ENCODE measurements around the gene SLAMF9. TPM values are rescaled to one million over a fixed set of nuclear protein-coding genes. Genes with fewer than 3 reads are reported as not detected.

SLAMF9 gene
- total RNA-seq, 4 donors from 2014 or later = not detected

DNA sequence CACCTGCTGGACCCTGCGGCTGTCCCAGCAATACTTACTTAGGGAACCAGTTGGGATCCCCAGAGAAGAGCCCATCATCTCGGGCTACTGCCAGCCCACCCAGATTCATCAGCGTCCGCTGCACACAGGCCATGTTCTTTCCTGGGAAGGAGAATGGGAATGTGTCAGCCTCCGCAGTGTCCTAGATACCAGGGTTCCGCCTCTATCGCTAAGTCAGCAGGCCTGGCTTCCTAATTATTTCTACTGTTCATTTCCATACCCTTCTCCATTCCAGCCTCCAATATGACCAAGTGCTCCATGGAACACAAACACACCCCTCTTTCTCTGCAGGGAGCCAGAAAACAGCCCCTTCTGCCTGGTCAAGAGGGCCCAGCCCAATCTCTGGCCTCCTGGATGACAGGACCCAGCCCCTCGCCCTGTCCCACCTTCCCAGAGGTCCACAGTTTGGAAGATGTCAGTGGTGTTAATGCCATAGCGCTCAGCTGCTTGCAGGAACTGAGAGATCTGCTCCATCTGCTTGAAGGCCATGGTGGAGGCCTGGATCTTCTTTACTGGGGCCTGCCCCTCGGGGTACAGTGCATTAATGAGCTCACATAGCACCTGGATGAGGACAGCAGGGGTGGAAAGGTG is 34.7 kb downstream of the SLAMF9 start:
- Histone ChIP-seq H3K36me3 (peaks cover 35% of the 10 kb centered on the region), H3K27me3 (no peaks in the 10 kb centered on the region), H3K27ac (no peak overlapping the region), H3K4me3 (no peak overlapping the region), H3K4me1 (peaks cover 86% of the 10 kb centered on the region), H3K9me3 (no peaks in the 10 kb centered on the region)
- 93% methylated on average over 10 of the region's 10 CpGs for WGBS
- DNase-seq (ENCODE audit: low spot score in 2 of 2) = no peak
- no peak for TF ChIP-seq POLR2A (IDR thresholded peaks at IDR 0.05)
- TF ChIP-seq CTCF (IDR thresholded peaks at IDR 0.05) = no peak
- no peak for TF ChIP-seq POLR2AphosphoS5 (IDR thresholded peaks at IDR 0.05)
- no peak for TF ChIP-seq EP300 (IDR thresholded peaks at IDR 0.05)

DNA sequence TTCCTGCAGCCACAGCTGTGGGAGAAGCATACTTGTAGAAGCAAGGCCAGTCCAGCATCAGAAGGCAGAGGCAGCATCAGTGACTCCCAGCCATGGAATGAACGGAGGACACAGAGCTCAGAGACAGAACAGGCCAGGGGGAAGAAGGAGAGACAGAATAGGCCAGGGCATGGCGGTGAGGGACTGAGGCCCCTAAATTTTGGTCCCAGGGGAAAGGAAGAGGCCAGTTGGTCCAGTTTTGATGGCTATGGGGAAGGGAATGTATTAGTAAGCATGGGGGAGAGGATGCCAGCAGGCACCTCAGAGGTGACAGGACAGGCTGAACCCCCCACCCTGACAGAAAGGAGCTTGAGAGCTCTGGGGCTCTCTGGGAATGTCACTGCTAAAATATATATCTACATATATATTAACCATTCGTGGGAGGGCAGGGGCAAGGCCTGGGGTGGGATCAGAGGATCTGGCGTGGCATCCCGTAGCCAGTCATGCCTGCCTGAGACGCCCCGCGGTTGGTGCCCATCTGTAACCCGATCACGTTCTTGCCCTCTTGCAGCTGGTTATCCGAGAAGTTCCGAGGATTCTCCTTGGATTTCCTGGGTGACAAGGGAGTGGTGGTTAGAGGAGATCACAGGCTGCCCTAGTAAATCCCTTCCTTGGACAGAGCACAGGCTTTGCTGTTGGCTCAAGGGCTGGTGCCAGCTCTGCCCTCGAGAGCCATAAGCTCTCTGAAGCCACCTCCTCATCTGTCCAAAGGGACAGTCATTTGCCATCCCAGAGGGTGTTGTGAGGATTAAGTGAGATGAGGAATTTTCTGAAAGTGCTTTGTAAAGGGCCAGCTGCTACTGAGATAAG is 35.5 kb downstream of the SLAMF9 start:
- Histone ChIP-seq H3K36me3 (peaks cover 35% of the 10 kb centered on the region), H3K27ac (no peak overlapping the region), H3K9me3 (no peaks in the 10 kb centered on the region), H3K4me1 (peaks cover 94% of the 10 kb centered on the region), H3K27me3 (no peaks in the 10 kb centered on the region), H3K4me3 (no peak overlapping the region)
- TF ChIP-seq CTCF (IDR thresholded peaks at IDR 0.05) (no peak), EP300 (IDR thresholded peaks at IDR 0.05) (no peak), POLR2AphosphoS5 (IDR thresholded peaks at IDR 0.05) (no peak), POLR2A (IDR thresholded peaks at IDR 0.05) (no peak)
- no peak for DNase-seq (ENCODE audit: low spot score in 2 of 2)
- 81% methylated on average over 12 of the region's 13 CpGs for WGBS

- Histone ChIP-seq H3K4me3 (no peak overlapping the region), H3K9me3 (no peaks in the 10 kb centered on the region), H3K36me3 (peaks cover 35% of the 10 kb centered on the region), H3K27ac (no peak overlapping the region), H3K27me3 (no peaks in the 10 kb centered on the region), H3K4me1 (peaks cover 94% of the 10 kb centered on the region)
- no peak for DNase-seq (ENCODE audit: low spot score in 2 of 2)
- TF ChIP-seq POLR2AphosphoS5 (IDR thresholded peaks at IDR 0.05) (no peak), EP300 (IDR thresholded peaks at IDR 0.05) (no peak), CTCF (IDR thresholded peaks at IDR 0.05) (no peak), POLR2A (IDR thresholded peaks at IDR 0.05) (no peak)
- 46% methylated on average over 5 of the region's 5 CpGs for WGBS
These were observed 36.3 kb downstream of the SLAMF9 start for GRCh38 chr1:159917533-159918351.

GRCh38 chr1:159916242-159917051 is 37.6 kb downstream of the SLAMF9 start:
- H3K9me3 ChIP-seq = no peaks in the 10 kb centered on the region
- DNase-seq (ENCODE audit: low spot score in 2 of 2) = no peak
- peaks cover 92% of the 10 kb centered on the region for H3K4me1 ChIP-seq

More at GRCh38 chr1:159916242-159917051, 37.6 kb downstream of the SLAMF9 start:
- TF ChIP-seq CTCF (IDR thresholded peaks at IDR 0.05) (no peak), EP300 (IDR thresholded peaks at IDR 0.05) (no peak), POLR2AphosphoS5 (IDR thresholded peaks at IDR 0.05) (no peak)
- H3K27me3 ChIP-seq = no peaks in the 10 kb centered on the region
- WGBS = 39% methylated on average over 9 of the region's 9 CpGs
- peaks cover 35% of the 10 kb centered on the region for H3K36me3 ChIP-seq
- H3K4me3 ChIP-seq = no peak overlapping the region
- H3K27ac ChIP-seq = peak overlapping the region; percentile 17

Data from suprapubic skin (tissue), 4 donors.